Left renal pelvis (tissue), 4 donors: ENCODE data around the gene ACYP2. TPM values are rescaled to one million over a fixed set of nuclear protein-coding genes. Genes with fewer than 3 reads are reported as not detected.

ENCODE experiments used
- DNase-seq, 4 donors: peaks; one replicate each; pipeline ENCODE4 v3.0.0-alpha.2; 2013; ENCODE audit warnings: low read depth in 4 of 4, low spot score in 3 of 4
- polyA plus RNA-seq, 4 donors: library from polyadenylated mRNA; unstranded; fragments of 120-200 nt; gene quantifications; one replicate each; pipeline ENCODE4 v1.2.1, GENCODE V29; 2013; ENCODE audit not compliant: insufficient read length in 4 of 4

Gene ACYP2
- polyA plus RNA-seq, 4 donors, result 13.0 to 26.2 (median 18.2) TPM

GRCh38 chr2:54348646-54349045, 233.2 kb downstream of the ACYP2 start:
- DNase-seq, result no peak

GRCh38 chr2:54350426-54350825, 235.0 kb downstream of the ACYP2 start:
- DNase-seq, result no peak

- DNase-seq, result no peak
Measured at GRCh38 chr2:54353216-54353615, 237.8 kb downstream of the ACYP2 start.

Other genes with a start within 250 kb of the ACYP2 start
- gene PSME4, start 144.6 kb upstream of the ACYP2 start, polyA plus RNA-seq, result 10 to 100 TPM; 39.2 to 66.6 (median 64.1) TPM
- gene TSPYL6, start 140.6 kb downstream of the ACYP2 start, polyA plus RNA-seq, result under 1 TPM in 2 of 4 donors, not detected in 2; 0.10 to 0.29 TPM